Psoas muscle (tissue), 8 donors: Measurements from ENCODE around the gene GAPDHS. TPM values are rescaled to one million over a fixed set of nuclear protein-coding genes. Genes with fewer than 3 reads are reported as not detected.

ENCODE experiments used
- ATAC-seq, 4 donors: fragments of 200-7000 bp; cut with Tn5 transposase; one replicate each; pipeline ENCODE4 v1.9.1; 2020; ENCODE audit warnings: moderate library complexity in 3 of 4, mild to moderate bottlenecking in 2 of 4
- DNase-seq, 2 donors: peaks; one replicate each; pipeline ENCODE4 v3.0.0-alpha.2; 2020
- H3K27ac ChIP-seq: fragments of 200-600 bp; one replicate; pipeline ENCODE4 v1.8.0; 2022
- H3K27me3 ChIP-seq, 3 donors: fragments of 200-600 bp in 1 of 3; one replicate each; pipeline versions ENCODE4 v1.6.1 to v1.8.0; 2013 to 2022; ENCODE audit warnings: low read length in 2 of 3, mild to moderate bottlenecking in 2 of 3, moderate library complexity in 1 of 3; ENCODE audit not compliant: insufficient read depth in 3 of 3
- H3K36me3 ChIP-seq, 2 donors: fragments of 200-600 bp in 1 of 2; one replicate each; pipeline versions ENCODE4 v1.6.1 to v1.8.0; 2013 to 2022; ENCODE audit warnings: low read depth in 1 of 2, mild to moderate bottlenecking in 1 of 2, moderate library complexity in 1 of 2; ENCODE audit not compliant: insufficient read depth in 1 of 2
- H3K4me1 ChIP-seq: fragments of 200-600 bp; one replicate; pipeline ENCODE4 v1.8.0; 2022
- H3K4me3 ChIP-seq: fragments of 200-600 bp; one replicate; pipeline ENCODE4 v1.8.0; 2022; ENCODE audit warnings: mild to moderate bottlenecking
- H3K9me3 ChIP-seq: fragments of 200-600 bp; one replicate; pipeline ENCODE4 v1.8.0; 2022
- WGBS, 3 donors: extraction: QIAGEN DNeasy Blood & Tissue Kit; methylation state at CpG; one replicate each; pipeline versions ENCODE4 v1.1.6 to v1.1.7; 2013; 5-methylcytosine and 5-hydroxymethylcytosine counted together
- intact Hi-C, 2 donors: fragments of 100-400 bp; cut with DNase I; formaldehyde crosslinking; loops; one replicate each; pipeline versions ENCODE4 v1.11.0 to v1.14.2; 2022
- polyA plus RNA-seq, 3 donors: library from polyadenylated mRNA; stranded (reverse); fragments of 200-250 nt; gene quantifications; one replicate each; pipeline ENCODE4 v1.2.3, GENCODE V29; 2013
- total RNA-seq, 4 donors: library from RNA; stranded (reverse); fragmentation: NEBNext Ultra II Directional in 2 of 4; extraction: Animal tissue kit (Norgen Biotek cat#: 25700) in 2 of 4; gene quantifications; one replicate each; pipeline versions ENCODE4 v1.2.1 to v1.2.4, GENCODE V29; 2021 to 2023
- TF ChIP-seq, protein P1 (sequence below): fragments of 200-600 bp; IDR thresholded peaks from one replicate; pipeline ENCODE4 v1.8.0; 2022; ENCODE audit warnings: antibody characterized with exemption
- donor health status: healthy with polysubstance abuse.
- donor health status: DM: no; HTN: no; CAD: no; lungs with moderate emphysema.
- donor health status: Bipolar disorder and iron deficiency.
- donor health status: healthy.
- donor health status: DM: yes; HTN: yes; CAD: no.
- donor health status: DM: no; HTN: no; CAD: no.
- donor health status: DM: no; HTN: no; CAD: no.
- donor health status: DM: yes; HTN: yes; CAD: no.

The GAPDHS gene
- total and polyA plus RNA-seq, 7 donors, result not detected

DNA sequence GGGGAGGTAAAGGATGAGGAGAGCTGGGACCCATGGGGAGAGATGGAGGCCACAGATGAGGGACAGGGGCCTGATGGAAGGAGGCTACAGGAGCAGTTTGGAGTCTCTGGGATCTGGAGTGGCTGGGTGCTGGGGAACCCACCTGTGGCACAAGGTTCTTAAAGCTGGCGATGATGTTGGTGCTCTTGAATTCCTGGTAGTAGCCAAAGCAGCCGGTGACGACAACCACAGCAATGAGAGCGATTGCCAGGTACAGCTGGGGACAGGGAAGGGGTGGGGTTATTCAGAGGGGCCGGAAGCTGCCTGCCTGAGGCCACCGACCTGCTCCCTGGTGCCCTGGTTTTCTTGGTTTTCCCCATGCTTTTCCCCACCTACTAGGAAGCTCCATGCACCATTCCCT is 27.4 kb downstream of the GAPDHS start:
- Histone ChIP-seq H3K4me3 (no peak overlapping the region), H3K27ac (no peak overlapping the region), H3K4me1 (no peaks in the 10 kb centered on the region), H3K9me3 (no peaks in the 10 kb centered on the region), H3K36me3 (no peaks in the 10 kb centered on the region), H3K27me3 (peaks cover 0 to 47% (median 24%) of the 10 kb centered on the region in 3 donors)
- 44 to 52% (median 51%) methylated on average over 5 to 6 of the region's 6 CpGs for WGBS, 3 donors
- ATAC-seq (no peak), DNase-seq (no peak)
- intact Hi-C loops, result no loop called here
- TF ChIP-seq, protein P1, sequence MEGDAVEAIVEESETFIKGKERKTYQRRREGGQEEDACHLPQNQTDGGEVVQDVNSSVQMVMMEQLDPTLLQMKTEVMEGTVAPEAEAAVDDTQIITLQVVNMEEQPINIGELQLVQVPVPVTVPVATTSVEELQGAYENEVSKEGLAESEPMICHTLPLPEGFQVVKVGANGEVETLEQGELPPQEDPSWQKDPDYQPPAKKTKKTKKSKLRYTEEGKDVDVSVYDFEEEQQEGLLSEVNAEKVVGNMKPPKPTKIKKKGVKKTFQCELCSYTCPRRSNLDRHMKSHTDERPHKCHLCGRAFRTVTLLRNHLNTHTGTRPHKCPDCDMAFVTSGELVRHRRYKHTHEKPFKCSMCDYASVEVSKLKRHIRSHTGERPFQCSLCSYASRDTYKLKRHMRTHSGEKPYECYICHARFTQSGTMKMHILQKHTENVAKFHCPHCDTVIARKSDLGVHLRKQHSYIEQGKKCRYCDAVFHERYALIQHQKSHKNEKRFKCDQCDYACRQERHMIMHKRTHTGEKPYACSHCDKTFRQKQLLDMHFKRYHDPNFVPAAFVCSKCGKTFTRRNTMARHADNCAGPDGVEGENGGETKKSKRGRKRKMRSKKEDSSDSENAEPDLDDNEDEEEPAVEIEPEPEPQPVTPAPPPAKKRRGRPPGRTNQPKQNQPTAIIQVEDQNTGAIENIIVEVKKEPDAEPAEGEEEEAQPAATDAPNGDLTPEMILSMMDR, result no peak

DNA sequence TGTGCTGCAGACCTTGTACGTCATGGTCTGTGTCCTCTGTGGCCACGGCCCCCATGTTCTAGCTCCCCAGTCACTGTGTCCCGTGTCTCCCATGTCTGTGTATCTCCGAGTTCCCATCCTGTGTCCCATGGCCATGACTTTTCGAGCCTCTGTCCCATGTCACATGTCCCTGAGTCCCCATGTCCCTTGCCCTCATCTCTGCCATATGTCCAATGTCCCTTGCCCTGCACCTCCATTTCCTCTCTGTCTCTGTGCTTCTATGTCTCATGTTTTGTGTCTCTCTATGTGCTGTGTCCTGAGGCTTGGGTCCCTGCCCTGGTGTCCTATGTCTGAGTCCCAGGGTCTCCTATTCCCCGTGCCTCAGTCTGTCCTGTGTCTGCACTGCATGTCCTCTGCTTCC is 28.2 kb downstream of the GAPDHS start:
- DNase-seq (no peak), ATAC-seq (no peak)
- TF ChIP-seq, protein P1, result no peak
- Histone ChIP-seq H3K9me3 (no peaks in the 10 kb centered on the region), H3K27ac (no peak overlapping the region), H3K4me1 (no peaks in the 10 kb centered on the region), H3K36me3 (no peaks in the 10 kb centered on the region), H3K4me3 (no peak overlapping the region), H3K27me3 (peaks cover 0 to 47% (median 24%) of the 10 kb centered on the region in 3 donors)
- intact Hi-C loops, result no loop called here
- whole genome bisulfite sequencing, 3 donors, result 61 to 73% (median 68%) methylated on average over 6 of the region's 6 CpGs

DNA sequence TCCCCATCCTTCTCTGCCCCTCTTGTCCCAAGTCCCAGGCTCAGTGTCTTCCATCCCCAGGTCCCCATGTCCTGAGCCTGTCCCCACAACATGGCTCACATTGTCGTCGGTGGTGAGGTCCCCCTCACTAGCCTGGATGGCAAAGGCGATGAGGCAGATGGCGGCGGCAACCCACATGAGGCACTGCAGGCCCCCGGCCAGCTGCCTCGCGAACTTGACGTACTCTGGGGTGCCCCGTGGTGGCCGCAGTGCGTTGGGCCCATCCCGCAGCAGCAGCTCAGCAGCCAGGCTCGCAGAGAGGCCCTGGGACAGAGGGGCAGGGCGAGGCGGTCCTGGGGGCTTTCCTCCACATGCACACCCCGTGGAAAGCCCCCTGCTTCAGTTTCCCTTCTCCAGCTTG is 29.1 kb downstream of the GAPDHS start:
- ATAC-seq (no peak), DNase-seq (no peak)
- intact Hi-C loops, result no loop called here
- H3K27ac ChIP-seq, result no peak overlapping the region
- H3K27me3 ChIP-seq, result peaks cover 0 to 47% (median 24%) of the 10 kb centered on the region in 3 donors
- H3K36me3 ChIP-seq, result no peaks in the 10 kb centered on the region
- WGBS, 3 donors, result 41 to 50% (median 42%) methylated on average over 15 to 17 of the region's 17 CpGs
- no peaks in the 10 kb centered on the region for H3K4me1 ChIP-seq
- H3K4me3 ChIP-seq, result no peak overlapping the region
- TF ChIP-seq, protein P1, result no peak
- H3K9me3 ChIP-seq, result no peaks in the 10 kb centered on the region

DNA sequence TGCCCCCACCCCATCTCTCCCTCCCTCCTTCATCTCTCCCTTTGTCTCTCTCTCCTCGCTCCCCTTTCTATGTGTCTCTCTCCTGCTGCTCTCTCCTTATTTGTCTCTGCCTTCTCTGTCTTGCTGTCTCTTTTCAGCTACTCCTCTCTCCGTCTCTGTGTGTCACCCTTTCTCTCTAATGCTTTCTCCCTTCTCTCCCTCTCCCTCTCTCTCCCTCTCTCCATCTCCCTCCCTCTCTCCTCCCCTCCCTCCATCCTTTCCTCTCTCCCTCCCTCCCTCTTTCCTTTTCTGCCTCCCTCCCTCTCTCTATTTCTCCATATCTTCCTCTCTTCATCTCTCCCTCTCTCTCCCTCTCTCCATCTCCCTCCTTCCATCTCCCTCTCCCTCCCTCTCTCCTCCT is 29.5 kb downstream of the GAPDHS start:
- no peak for DNase-seq
- Histone ChIP-seq H3K4me3 (no peak overlapping the region), H3K36me3 (no peaks in the 10 kb centered on the region), H3K4me1 (no peaks in the 10 kb centered on the region), H3K27me3 (peaks cover 0 to 47% (median 24%) of the 10 kb centered on the region in 3 donors), H3K27ac (no peak overlapping the region), H3K9me3 (no peaks in the 10 kb centered on the region)
- intact Hi-C loops, result no loop called here
- TF ChIP-seq, protein P1, result no peak
- ATAC-seq, result no peak
- 51 to 59% (median 52%) methylated on average over 2 of the region's 2 CpGs for whole genome bisulfite sequencing, 3 donors

DNA sequence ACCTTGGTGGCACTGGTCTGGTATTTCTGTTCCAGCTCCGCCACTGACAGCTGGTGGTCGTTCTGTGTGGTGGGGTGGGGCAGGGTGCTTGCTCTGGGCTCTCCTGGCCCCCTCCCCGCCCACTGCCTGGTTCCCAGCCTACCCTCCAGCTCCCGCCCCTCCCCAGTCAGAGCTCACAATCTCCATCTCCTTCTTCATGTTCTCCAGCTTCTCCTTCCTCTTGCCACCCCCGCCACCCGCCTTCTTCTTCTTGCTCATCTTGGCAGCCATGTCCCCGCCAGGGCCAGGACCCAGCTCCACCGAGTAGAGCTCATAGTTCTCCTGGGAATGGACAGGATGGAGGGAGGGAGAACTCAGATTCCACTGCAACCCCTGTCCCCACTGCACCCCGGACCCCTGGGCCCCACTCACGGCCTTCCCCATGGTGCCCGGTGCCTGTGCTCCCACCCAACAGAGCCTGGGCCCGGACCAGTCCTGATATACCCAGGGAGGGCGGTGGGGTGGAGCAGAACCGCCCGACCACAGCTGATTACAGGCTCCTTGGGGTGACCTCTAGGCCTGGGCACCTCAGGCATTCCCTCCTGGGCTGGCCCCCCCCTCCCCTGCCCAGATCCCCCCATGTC is 30.1 kb downstream of the GAPDHS start, which contains the start of gene ATP4A:
ATP4A (minus strand) TSS at position 452 of the 623 bp plus-strand sequence; CDS start at position 423, 29 bp downstream.
- peaks cover 0 to 43% (median 20%) of the 10 kb centered on the region in 3 donors for H3K27me3 ChIP-seq
- ATAC-seq, result no peak
- H3K27ac ChIP-seq, result no peak within 1 kb of the TSS
- intact Hi-C loops, result no loop called here
- H3K36me3 ChIP-seq, result no peaks in the 10 kb centered on the region
- 51 to 59% (median 59%) methylated on average over 15 of the region's 15 CpGs for WGBS, 3 donors
- H3K4me3 ChIP-seq, result no peak within 1 kb of the TSS
- no peaks in the 10 kb centered on the region for H3K9me3 ChIP-seq
- H3K4me1 ChIP-seq, result no peaks in the 10 kb centered on the region
- TF ChIP-seq, protein P1, result no peak
- DNase-seq, result no peak
